ENCODE data around the gene SMTNL2.

DNA sequence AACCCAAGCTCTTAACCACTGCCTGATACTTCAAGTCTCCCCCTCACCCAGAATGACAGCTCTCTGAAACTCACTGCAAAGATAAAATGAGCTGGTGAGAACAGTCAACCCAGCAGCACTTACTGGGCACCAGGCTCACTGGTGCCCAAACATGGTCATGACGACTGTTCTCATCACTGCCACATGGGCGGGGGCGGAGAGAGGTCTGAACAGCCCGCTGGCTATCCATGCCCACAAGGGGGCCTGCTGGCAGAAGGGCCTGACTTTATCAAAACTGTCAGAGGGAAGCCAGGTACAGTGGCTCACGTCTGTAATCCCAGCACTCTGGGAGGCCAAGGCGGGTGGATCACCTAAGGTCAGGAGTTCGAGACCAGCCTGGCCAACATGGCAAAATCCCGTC is 33.2 kb upstream of the SMTNL2 start:
- TF ChIP-seq POLR2A (IDR thresholded peaks at IDR 0.05): no peak
- TF ChIP-seq, protein P1, sequence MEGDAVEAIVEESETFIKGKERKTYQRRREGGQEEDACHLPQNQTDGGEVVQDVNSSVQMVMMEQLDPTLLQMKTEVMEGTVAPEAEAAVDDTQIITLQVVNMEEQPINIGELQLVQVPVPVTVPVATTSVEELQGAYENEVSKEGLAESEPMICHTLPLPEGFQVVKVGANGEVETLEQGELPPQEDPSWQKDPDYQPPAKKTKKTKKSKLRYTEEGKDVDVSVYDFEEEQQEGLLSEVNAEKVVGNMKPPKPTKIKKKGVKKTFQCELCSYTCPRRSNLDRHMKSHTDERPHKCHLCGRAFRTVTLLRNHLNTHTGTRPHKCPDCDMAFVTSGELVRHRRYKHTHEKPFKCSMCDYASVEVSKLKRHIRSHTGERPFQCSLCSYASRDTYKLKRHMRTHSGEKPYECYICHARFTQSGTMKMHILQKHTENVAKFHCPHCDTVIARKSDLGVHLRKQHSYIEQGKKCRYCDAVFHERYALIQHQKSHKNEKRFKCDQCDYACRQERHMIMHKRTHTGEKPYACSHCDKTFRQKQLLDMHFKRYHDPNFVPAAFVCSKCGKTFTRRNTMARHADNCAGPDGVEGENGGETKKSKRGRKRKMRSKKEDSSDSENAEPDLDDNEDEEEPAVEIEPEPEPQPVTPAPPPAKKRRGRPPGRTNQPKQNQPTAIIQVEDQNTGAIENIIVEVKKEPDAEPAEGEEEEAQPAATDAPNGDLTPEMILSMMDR (IDR thresholded peaks at IDR 0.05): no peak
